Mesenchymal stem cell (in vitro differentiated cells and primary cell): ENCODE results near the gene TBC1D8B.
A peak's percentile ranks its signal among the peaks of the same experiment; 100 is the strongest.

ENCODE experiments used
- DNase-seq: peaks from one replicate; pipeline ENCODE4 v3.0.0-alpha.2; 2013
- H2AFZ ChIP-seq: one replicate; pipeline ENCODE4 v1.6.1; 2013; ENCODE audit warnings: low read depth, mild to moderate bottlenecking, control low read depth, inconsistent platforms, low read length, moderate library complexity
- H2AK5ac ChIP-seq: 2 replicates; pipeline ENCODE4 v1.6.1; 2013; ENCODE audit warnings: low read length, moderate library complexity, mild to moderate bottlenecking, inconsistent platforms; ENCODE audit not compliant: severe bottlenecking
- H2BK120ac ChIP-seq: one replicate; pipeline ENCODE4 v1.6.1; 2013; ENCODE audit warnings: low read depth, mild to moderate bottlenecking, inconsistent platforms, low read length, moderate library complexity
- H2BK12ac ChIP-seq, 2 experiments: one replicate each; pipeline ENCODE4 v1.6.1; 2013; ENCODE audit warnings: inconsistent platforms in 2 of 2, low read length in 2 of 2, mild to moderate bottlenecking in 2 of 2, moderate library complexity in 2 of 2, control low read depth in 1 of 2
- H2BK15ac ChIP-seq: one replicate; pipeline ENCODE4 v1.6.1; 2013; ENCODE audit warnings: mild to moderate bottlenecking, low read depth, inconsistent platforms; ENCODE audit not compliant: poor library complexity, severe bottlenecking
- H2BK5ac ChIP-seq: 2 replicates; pipeline ENCODE4 v1.6.1; 2013; ENCODE audit warnings: low read depth, mild to moderate bottlenecking, low read length, control low read depth, inconsistent platforms; ENCODE audit not compliant: poor library complexity, severe bottlenecking
- H3K14ac ChIP-seq, 2 experiments: one replicate each; pipeline ENCODE4 v1.6.1; 2013; ENCODE audit warnings: inconsistent platforms in 2 of 2, low read length in 2 of 2, control low read depth in 1 of 2, mild to moderate bottlenecking in 1 of 2, moderate library complexity in 1 of 2
- H3K18ac ChIP-seq, 2 experiments: one replicate each; pipeline ENCODE4 v1.6.1; 2013; ENCODE audit warnings: inconsistent platforms in 2 of 2, low read length in 2 of 2, control low read depth in 1 of 2, low read depth in 1 of 2, mild to moderate bottlenecking in 1 of 2
- H3K23ac ChIP-seq, 2 experiments: one replicate each; pipeline ENCODE4 v1.6.1; 2013; ENCODE audit warnings: inconsistent platforms in 2 of 2, low read length in 2 of 2, mild to moderate bottlenecking in 2 of 2, moderate library complexity in 2 of 2, control low read depth in 1 of 2
- H3K27ac ChIP-seq: 2 replicates; pipeline ENCODE4 v1.5.1; 2013; ENCODE audit warnings: mild to moderate bottlenecking, moderate library complexity, low read length, control low read depth, inconsistent platforms; ENCODE audit not compliant: poor library complexity, severe bottlenecking
- H3K27me3 ChIP-seq, 2 experiments: 2 replicates each; pipeline versions ENCODE4 v1.6.1 to v1.7.0; 2013; ENCODE audit warnings: low read length in 2 of 2, mild to moderate bottlenecking in 2 of 2, moderate library complexity in 2 of 2, control low read depth in 1 of 2, inconsistent platforms in 1 of 2; ENCODE audit not compliant: control insufficient read depth in 1 of 2, insufficient read depth in 1 of 2
- H3K36me3 ChIP-seq, 2 experiments: 2 replicates each; pipeline versions ENCODE4 v1.6.1 to v1.7.0; 2013; ENCODE audit warnings: low read length in 2 of 2, control low read depth in 1 of 2, inconsistent platforms in 1 of 2, low read depth in 1 of 2, mild to moderate bottlenecking in 1 of 2; ENCODE audit not compliant: insufficient read depth in 2 of 2, control insufficient read depth in 1 of 2
- H3K4ac ChIP-seq, 2 experiments: one replicate each; pipeline ENCODE4 v1.6.1; 2013; ENCODE audit warnings: inconsistent platforms in 2 of 2, low read length in 2 of 2, mild to moderate bottlenecking in 2 of 2, moderate library complexity in 2 of 2, control low read depth in 1 of 2, low read depth in 1 of 2
- H3K4me1 ChIP-seq: 2 replicates; pipeline ENCODE4 v1.6.1; 2013; ENCODE audit warnings: low read depth, low read length, control low read depth; ENCODE audit not compliant: control insufficient read depth, insufficient read depth
- H3K4me2 ChIP-seq: 2 replicates; pipeline ENCODE4 v1.6.1; 2013; ENCODE audit warnings: low read length, mild to moderate bottlenecking, inconsistent platforms; ENCODE audit not compliant: poor library complexity, severe bottlenecking
- H3K4me3 ChIP-seq, 2 experiments: 2 replicates each; pipeline versions ENCODE4 v1.5.1 to v1.7.0; 2013; ENCODE audit warnings: low read length in 2 of 2, mild to moderate bottlenecking in 2 of 2, control low read depth in 1 of 2, low read depth in 1 of 2; ENCODE audit not compliant: insufficient read depth in 1 of 2
- H3K79me1 ChIP-seq: replicated peaks from 2 replicates; pipeline ENCODE4 v1.6.1; 2013; ENCODE audit warnings: mild to moderate bottlenecking, control low read depth, low read length, inconsistent platforms; ENCODE audit not compliant: poor library complexity, severe bottlenecking
- H3K9ac ChIP-seq: 2 replicates; pipeline ENCODE4 v1.7.0; 2013; ENCODE audit warnings: mild to moderate bottlenecking, low read length, moderate library complexity
- H3K9me3 ChIP-seq: 2 replicates; pipeline ENCODE4 v1.7.0; 2013; ENCODE audit warnings: mild to moderate bottlenecking, low read length; ENCODE audit not compliant: control insufficient read depth
- H4K8ac ChIP-seq: one replicate; pipeline ENCODE4 v1.6.1; 2013; ENCODE audit warnings: inconsistent platforms, mild to moderate bottlenecking, low read length, moderate library complexity
- H4K91ac ChIP-seq: one replicate; pipeline ENCODE4 v1.6.1; 2013; ENCODE audit warnings: mild to moderate bottlenecking, low read length, inconsistent platforms
- WGBS: methylation state at CpG from one replicate; pipeline ENCODE4 v1.1.7; 2013; ENCODE audit warnings: mixed read lengths; 5-methylcytosine and 5-hydroxymethylcytosine counted together

TBC1D8B gene

GRCh38 chrX:106917830-106918500 is 115.5 kb downstream of the TBC1D8B start:
- H3K18ac ChIP-seq, result no peak overlapping the region
- no peak overlapping the region for H2BK15ac ChIP-seq
- H3K4ac ChIP-seq, result no peak overlapping the region
- no peak overlapping the region for H3K23ac ChIP-seq
- peaks cover 13% of the 10 kb centered on the region for H3K4me1 ChIP-seq
- no peak overlapping the region for H2BK5ac ChIP-seq
- H2AK5ac ChIP-seq, result peak overlapping the region; percentile 53
- H3K9ac ChIP-seq, result no peak overlapping the region
- H3K27ac ChIP-seq, result peak overlapping the region; percentile 50
- H2BK12ac ChIP-seq, result no peak overlapping the region
- no peak overlapping the region for H2BK120ac ChIP-seq
- no peak overlapping the region for H4K91ac ChIP-seq
- H3K36me3 ChIP-seq, result no peaks in the 10 kb centered on the region
- no peak overlapping the region for H4K8ac ChIP-seq
- H3K14ac ChIP-seq, result no peak overlapping the region
- no peak overlapping the region for H3K4me2 ChIP-seq
- H3K79me1 ChIP-seq, result no peaks in the 10 kb centered on the region
- H2AFZ ChIP-seq, result no peak overlapping the region
- no peak overlapping the region for H3K4me3 ChIP-seq
- WGBS, result 54% methylated on average over 6 of the region's 6 CpGs
- no peaks in the 10 kb centered on the region for H3K9me3 ChIP-seq
- peaks cover 0 to 52% of the 10 kb centered on the region in 2 experiments for H3K27me3 ChIP-seq
- DNase-seq, result peak; percentile 20

- no peak within 1 kb of the TSS for H3K27ac ChIP-seq
- H3K23ac ChIP-seq, result no peak within 1 kb of the TSS
- no peak for DNase-seq
- no peak within 1 kb of the TSS for H2BK12ac ChIP-seq
- no peak within 1 kb of the TSS for H3K4ac ChIP-seq
- no peak within 1 kb of the TSS for H3K4me2 ChIP-seq
- H3K36me3 ChIP-seq, result no peaks in the 10 kb centered on the region
- H3K9me3 ChIP-seq, result no peaks in the 10 kb centered on the region
- H2AFZ ChIP-seq, result no peak within 1 kb of the TSS
- WGBS, result 9% methylated on average over 2 of the region's 2 CpGs
- no peak within 1 kb of the TSS for H2AK5ac ChIP-seq
- peaks cover 0 to 50% of the 10 kb centered on the region in 2 experiments for H3K27me3 ChIP-seq
- no peak within 1 kb of the TSS for H3K14ac ChIP-seq
- no peak within 1 kb of the TSS for H4K8ac ChIP-seq
- H3K4me3 ChIP-seq, result no peak within 1 kb of the TSS
- H3K79me1 ChIP-seq, result no peaks in the 10 kb centered on the region
- no peak within 1 kb of the TSS for H3K18ac ChIP-seq
- H3K9ac ChIP-seq, result no peak within 1 kb of the TSS
- H4K91ac ChIP-seq, result no peak within 1 kb of the TSS
- H3K4me1 ChIP-seq, result peaks cover 12% of the 10 kb centered on the region
- no peak within 1 kb of the TSS for H2BK15ac ChIP-seq
- H2BK120ac ChIP-seq, result no peak within 1 kb of the TSS
- H2BK5ac ChIP-seq, result no peak within 1 kb of the TSS
These were observed 117.5 kb downstream of the TBC1D8B start, which contains the start of gene CLDN2 for GRCh38 chrX:106919932-106920452. Gene CLDN2 (plus strand): TSS chrX:106920402. CDS start chrX:106928229, 7,827 bp downstream.

GRCh38 chrX:106921637-106922036 is 119.2 kb downstream of the TBC1D8B start:
- Histone ChIP-seq H3K4me1 (peaks cover 12% of the 10 kb centered on the region), H3K14ac (no peak overlapping the region), H3K4me2 (no peak overlapping the region), H3K4ac (no peak overlapping the region), H2BK15ac (no peak overlapping the region), H2BK120ac (no peak overlapping the region), H4K91ac (no peak overlapping the region), H3K18ac (no peak overlapping the region), H3K4me3 (no peak overlapping the region), H3K23ac (no peak overlapping the region), H2BK12ac (no peak overlapping the region), H3K79me1 (no peaks in the 10 kb centered on the region), H3K36me3 (no peaks in the 10 kb centered on the region), H3K27ac (no peak overlapping the region), H3K9me3 (no peaks in the 10 kb centered on the region), H3K9ac (no peak overlapping the region), H2BK5ac (no peak overlapping the region), H3K27me3 (peaks cover 0 to 40% of the 10 kb centered on the region in 2 experiments), H2AK5ac (no peak overlapping the region), H2AFZ (no peak overlapping the region), H4K8ac (no peak overlapping the region)
- WGBS, result 90% methylated on average over 1 of the region's 2 CpGs
- no peak for DNase-seq
